Measurements from ENCODE around the gene RPS19BP1.
A peak's percentile ranks its signal among the peaks of the same experiment; 100 is the strongest.

- TF ChIP-seq CTCF (IDR thresholded peaks at IDR 0.05), result peak in 3 of 4 experiments; percentile 70 to 82 (median 79)
- TF ChIP-seq POLR2AphosphoS5 (IDR thresholded peaks at IDR 0.05), result no peak
- no peak for TF ChIP-seq POLR2A (IDR thresholded peaks at IDR 0.05)
- no peak for TF ChIP-seq EP300 (IDR thresholded peaks at IDR 0.05)
Observed at GRCh38 chr22:39496131-39496838, 36.3 kb downstream of the RPS19BP1 start.

Measured in gastroesophageal sphincter (tissue), 3 donors.